ENCODE measurements around the gene C1QTNF1.

DNA sequence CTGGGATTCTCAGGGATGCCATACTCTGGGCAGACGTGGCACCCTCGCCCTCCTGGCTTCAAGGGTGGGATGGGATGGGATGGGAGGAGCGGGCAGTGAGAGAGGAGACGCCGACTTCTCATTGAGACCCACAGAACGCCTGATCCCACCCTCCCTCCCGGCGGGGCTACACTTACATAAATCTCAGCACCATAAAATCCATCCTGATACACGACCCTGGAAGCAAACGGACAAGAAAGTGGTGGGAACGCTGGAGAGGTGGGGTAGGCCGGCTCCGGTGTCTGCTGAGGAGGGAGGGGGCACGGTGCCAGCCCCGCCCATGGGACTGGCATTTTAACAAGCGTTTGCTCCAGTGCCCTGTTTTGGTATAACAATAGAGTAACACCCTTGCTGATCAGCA, 72.5 kb downstream of the C1QTNF1 start:
- TF ChIP-seq CTCF (IDR thresholded peaks at IDR 0.05; ENCODE audit: low read length) = no peak
- TF ChIP-seq EZH2 (optimal IDR thresholded peaks at IDR 0.05; ENCODE audit: low read depth, low read length) = no peak
- TF ChIP-seq EZH2phosphoT487 (IDR thresholded peaks at IDR 0.05; ENCODE audit: low read length) = no peak
